ENCODE data around the gene GPBP1L1. TPM values are rescaled to one million over a fixed set of nuclear protein-coding genes. Genes with fewer than 3 reads are reported as not detected.
"Not testable (repeated sequence)": the region's sequence is repeated elsewhere in the genome, so short reads cannot be mapped to it uniquely, and the experiment has no call there.

Gene GPBP1L1
- total RNA-seq, 1 experiment from 2014 or later = 110 TPM

DNA sequence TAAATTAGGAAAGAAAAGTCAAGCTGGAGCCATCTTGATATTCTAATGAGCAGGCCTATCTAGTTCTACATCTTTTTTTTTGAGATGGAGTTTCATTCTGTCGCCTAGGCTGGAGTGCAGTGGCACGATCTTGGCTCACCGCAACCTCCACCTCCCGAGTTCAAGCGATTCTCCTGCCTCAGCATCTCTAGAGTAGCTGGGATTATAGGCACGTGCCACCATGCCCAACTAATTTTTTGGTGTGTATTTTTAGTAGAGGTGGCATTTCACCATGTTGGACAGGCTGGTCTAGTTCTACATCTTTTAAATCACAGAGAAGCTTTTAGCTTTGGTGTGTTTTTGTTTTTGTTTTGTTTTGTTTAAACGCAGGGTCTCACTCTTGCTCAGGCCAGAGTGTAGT lies 8.5 kb upstream of the GPBP1L1 start:
- BruUV-seq (replicated peaks) = no TSS peak

DNA sequence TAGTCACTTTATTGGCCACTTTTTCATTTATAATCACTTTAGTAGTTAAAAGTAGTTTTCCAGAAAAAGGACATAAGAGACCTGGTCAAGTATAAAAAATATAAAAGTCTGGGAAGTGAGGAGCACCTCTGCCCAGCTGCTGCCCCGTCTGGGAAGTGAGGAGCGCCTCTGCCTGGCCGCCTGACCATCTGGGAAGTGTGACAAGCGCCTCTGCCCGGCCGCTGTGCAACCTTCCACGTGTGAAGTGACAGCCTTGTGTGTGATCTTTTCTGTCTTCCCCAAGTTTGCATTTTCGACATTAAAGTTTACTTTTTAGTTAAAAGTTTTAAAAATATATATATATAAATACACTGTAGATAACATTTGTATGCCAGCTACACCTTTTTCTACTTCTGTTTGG lies 7.5 kb upstream of the GPBP1L1 start:
- H3K27me3 ChIP-seq (ENCODE audit: insufficient read depth, low read length); H3K9me3 ChIP-seq (ENCODE audit: control insufficient read depth in 1 of 2, insufficient read depth in 1 of 2, low read depth in 1 of 2, low read length in 2 of 2); H3K4me2 ChIP-seq (ENCODE audit: low read length); H3K9me2 ChIP-seq (ENCODE audit: insufficient read depth); H3K4me3 ChIP-seq (replicated peaks in 1 of 2; ENCODE audit: low read depth in 1 of 2, low read length in 2 of 2); CTCF ChIA-PET; ATAC-seq; H2AFZ ChIP-seq (ENCODE audit: low read depth, low read length, poor library complexity, severe bottlenecking); intact Hi-C loops (cut with micrococcal nuclease); DNase-seq (ENCODE audit: low read depth, low spot score); H4K20me1 ChIP-seq (ENCODE audit: insufficient read depth); H3K9ac ChIP-seq (ENCODE audit: low read length); H3K27ac ChIP-seq (ENCODE audit: low read depth, low read length); RAD21 ChIA-PET (ENCODE audit: low non-redundant PET in 1 of 2, low total read pairs in 2 of 2, uncharacterized antibody in 2 of 2, unreplicated experiment in 2 of 2); BruUV-seq (replicated peaks): not testable (repeated sequence)
- POLR2A ChIA-PET = interaction anchor here (1.6 kb wide), 1 partner anchor 8 kb away, joined by 6 read pairs; the partner anchor contains the start of gene GPBP1L1
- H3K36me3 ChIP-seq (ENCODE audit: control insufficient read depth in 1 of 2, insufficient read depth in 2 of 2, low read length in 2 of 2) = peaks cover 17 to 36% of the 10 kb centered on the region in 2 experiments
- H3K79me2 ChIP-seq (ENCODE audit: insufficient read depth, low read length) = peaks cover 38% of the 10 kb centered on the region
- peaks cover 0 to 12% of the 10 kb centered on the region in 2 experiments; a peak in 1 of 4 replicates for H3K4me1 ChIP-seq (ENCODE audit: control insufficient read depth in 1 of 2, insufficient read depth in 2 of 2, low read length in 2 of 2)

More for the DNA sequence above, 8.5 kb upstream of the GPBP1L1 start:
- Histone ChIP-seq H3K27ac (ENCODE audit: low read depth, low read length) (no peak overlapping the region), H3K27me3 (ENCODE audit: insufficient read depth, low read length) (no peaks in the 10 kb centered on the region), H3K9me2 (ENCODE audit: insufficient read depth) (no peaks in the 10 kb centered on the region), H3K9me3 (ENCODE audit: control insufficient read depth in 1 of 2, insufficient read depth in 1 of 2, low read depth in 1 of 2, low read length in 2 of 2) (no peaks in the 10 kb centered on the region), H2AFZ (ENCODE audit: low read depth, low read length, poor library complexity, severe bottlenecking) (no peak overlapping the region), H3K36me3 (ENCODE audit: control insufficient read depth in 1 of 2, insufficient read depth in 2 of 2, low read length in 2 of 2) (peaks cover 17 to 36% of the 10 kb centered on the region in 2 experiments), H3K4me2 (ENCODE audit: low read length) (no peak overlapping the region), H3K79me2 (ENCODE audit: insufficient read depth, low read length) (peaks cover 28% of the 10 kb centered on the region), H3K4me3 (replicated peaks in 1 of 2; ENCODE audit: low read depth in 1 of 2, low read length in 2 of 2) (no peak overlapping the region), H4K20me1 (ENCODE audit: insufficient read depth) (0 out of 2 replicates have a peak, but pooled peaks cover 5% of the 10 kb centered on the region), H3K4me1 (ENCODE audit: control insufficient read depth in 1 of 2, insufficient read depth in 2 of 2, low read length in 2 of 2) (peaks cover 0 to 3% of the 10 kb centered on the region in 2 experiments; a peak in 1 of 4 replicates), H3K9ac (ENCODE audit: low read length) (no peak overlapping the region)
- ChIA-PET POLR2A (interaction anchor here (1.6 kb wide), 1 partner anchor 9 kb away, joined by 6 read pairs; the partner anchor contains the start of gene GPBP1L1), CTCF (no interaction called here), RAD21 (ENCODE audit: low non-redundant PET in 1 of 2, low total read pairs in 2 of 2, uncharacterized antibody in 2 of 2, unreplicated experiment in 2 of 2) (no interaction called here)
- TF ChIP-seq ZNF274 (IDR thresholded peaks at IDR 0.05; ENCODE audit: low read depth, low read length) = no peak
- peak; percentile 43 for TF ChIP-seq POLR2AphosphoS5 (IDR thresholded peaks at IDR 0.05; ENCODE audit: low read depth, low read length)
- intact Hi-C loops (cut with micrococcal nuclease) = no loop called here
- ATAC-seq (0 out of 2 replicates have a peak, but pooled peaks have one; percentile 13), DNase-seq (ENCODE audit: low read depth, low spot score) (no peak)

Measured in HCT116 (cell line).